Stimulated activated CD4-positive, alpha-beta T cell treated with anti-CD3 and anti-CD28 coated beads, Interleukin-15, amount 100 ng/mL, for 48 hours (primary cell): Measurements from ENCODE around the gene TSG101.

Experiments used
- DNase-seq, 2 donors: peaks; one replicate each; pipeline ENCODE4 v3.0.0-alpha.2; 2020; ENCODE audit warnings: low read depth in 2 of 2

TSG101 gene

GRCh38 chr11:18492888-18493287 lies 33.9 kb downstream of the TSG101 start:
- DNase-seq = no peak

GRCh38 chr11:18491924-18492323 lies 34.8 kb downstream of the TSG101 start:
- no peak for DNase-seq

GRCh38 chr11:18490736-18491485 lies 35.8 kb downstream of the TSG101 start:
- no peak for DNase-seq

GRCh38 chr11:18490319-18490718 lies 36.4 kb downstream of the TSG101 start:
- no peak for DNase-seq

GRCh38 chr11:18485913-18486528 lies 40.7 kb downstream of the TSG101 start:
- no peak for DNase-seq

- DNase-seq = no peak
Measured at GRCh38 chr11:18479063-18479462, 47.7 kb downstream of the TSG101 start.

GRCh38 chr11:18472587-18472986 lies 54.2 kb downstream of the TSG101 start:
- DNase-seq = no peak

GRCh38 chr11:18471995-18472394 lies 54.7 kb downstream of the TSG101 start:
- DNase-seq = peak in 1 of 2 donors; percentile 9

GRCh38 chr11:18468961-18469360 lies 57.8 kb downstream of the TSG101 start:
- no peak for DNase-seq

GRCh38 chr11:18468059-18468458 lies 58.7 kb downstream of the TSG101 start:
- DNase-seq = no peak

- no peak for DNase-seq
Measured at GRCh38 chr11:18466402-18466801, 60.3 kb downstream of the TSG101 start.

- DNase-seq = no peak
Measured at GRCh38 chr11:18463439-18463838, 63.3 kb downstream of the TSG101 start.

GRCh38 chr11:18461909-18462308 lies 64.8 kb downstream of the TSG101 start:
- DNase-seq = no peak

- DNase-seq = no peak
Measured at GRCh38 chr11:18459634-18460033, 67.1 kb downstream of the TSG101 start.

GRCh38 chr11:18457450-18457849 lies 69.3 kb downstream of the TSG101 start:
- DNase-seq = no peak

- no peak for DNase-seq
Measured at GRCh38 chr11:18455686-18456372, 70.9 kb downstream of the TSG101 start, which contains the start of gene LDHAL6A. TSS of gene LDHAL6A (plus strand) at chr11:18455856. CDS start at chr11:18456681, 825 bp downstream.

GRCh38 chr11:18452927-18453326 lies 73.8 kb downstream of the TSG101 start:
- DNase-seq = no peak

- no peak for DNase-seq
Measured at GRCh38 chr11:18449251-18449650, 77.5 kb downstream of the TSG101 start.

GRCh38 chr11:18438691-18439090 lies 88.1 kb downstream of the TSG101 start:
- DNase-seq = no peak
